GM18507 (cell line): ENCODE measurements around the gene PDE9A.

ENCODE experiments used
- DNase-seq: peaks from one replicate; pipeline ENCODE4 v3.0.0; 2011; ENCODE audit warnings: low read depth; ENCODE audit not compliant: insufficient read length; ENCODE audit errors: extremely low spot score
- FAIRE-seq: peaks from 2 replicates; lab custom pipeline; 2011; peaks lifted over from hg19 to GRCh38; lab: Jason Lieb, UNC

Gene PDE9A

GRCh38 chr21:42668298-42668992, 15.0 kb downstream of the PDE9A start:
- FAIRE-seq (no peak), DNase-seq (no peak)

GRCh38 chr21:42669041-42669440, 15.6 kb downstream of the PDE9A start:
- FAIRE-seq: no peak
- no peak for DNase-seq

- no peak for DNase-seq
- FAIRE-seq: no peak
Observed at GRCh38 chr21:42670058-42670880, 16.8 kb downstream of the PDE9A start.

GRCh38 chr21:42670884-42671283, 17.5 kb downstream of the PDE9A start:
- DNase-seq (no peak), FAIRE-seq (no peak)

GRCh38 chr21:42671778-42672593, 18.6 kb downstream of the PDE9A start:
- DNase-seq (no peak), FAIRE-seq (no peak)

- no peak for DNase-seq
- FAIRE-seq: no peak
Observed at GRCh38 chr21:42672699-42673458, 19.5 kb downstream of the PDE9A start.

- DNase-seq (no peak), FAIRE-seq (no peak)
Observed at GRCh38 chr21:42673633-42674328, 20.4 kb downstream of the PDE9A start.

- no peak for FAIRE-seq
- DNase-seq: no peak
Observed at GRCh38 chr21:42674351-42674940, 21.0 kb downstream of the PDE9A start.

- no peak for DNase-seq
Observed at GRCh38 chr21:42675403-42675802, 22.0 kb downstream of the PDE9A start.

GRCh38 chr21:42676808-42677207, 23.4 kb downstream of the PDE9A start:
- FAIRE-seq (no peak), DNase-seq (no peak)

More at GRCh38 chr21:42675403-42675802, 22.0 kb downstream of the PDE9A start:
- FAIRE-seq: no peak

- FAIRE-seq (no peak), DNase-seq (no peak)
Observed at GRCh38 chr21:42677339-42678321, 24.2 kb downstream of the PDE9A start.

- FAIRE-seq (no peak), DNase-seq (no peak)
Observed at GRCh38 chr21:42678618-42679295, 25.3 kb downstream of the PDE9A start.

GRCh38 chr21:42679319-42680057, 26.1 kb downstream of the PDE9A start:
- no peak for FAIRE-seq
- no peak for DNase-seq

- DNase-seq: no peak
- no peak for FAIRE-seq
Observed at GRCh38 chr21:42680058-42680330, 26.6 kb downstream of the PDE9A start.

GRCh38 chr21:42680429-42680828, 27.0 kb downstream of the PDE9A start:
- FAIRE-seq: no peak
- no peak for DNase-seq
